ENCODE data around the gene CDKAL1.
"Not testable (repeated sequence)": the region's sequence is repeated elsewhere in the genome, so short reads cannot be mapped to it uniquely, and the experiment has no call there.

The CDKAL1 gene

DNA sequence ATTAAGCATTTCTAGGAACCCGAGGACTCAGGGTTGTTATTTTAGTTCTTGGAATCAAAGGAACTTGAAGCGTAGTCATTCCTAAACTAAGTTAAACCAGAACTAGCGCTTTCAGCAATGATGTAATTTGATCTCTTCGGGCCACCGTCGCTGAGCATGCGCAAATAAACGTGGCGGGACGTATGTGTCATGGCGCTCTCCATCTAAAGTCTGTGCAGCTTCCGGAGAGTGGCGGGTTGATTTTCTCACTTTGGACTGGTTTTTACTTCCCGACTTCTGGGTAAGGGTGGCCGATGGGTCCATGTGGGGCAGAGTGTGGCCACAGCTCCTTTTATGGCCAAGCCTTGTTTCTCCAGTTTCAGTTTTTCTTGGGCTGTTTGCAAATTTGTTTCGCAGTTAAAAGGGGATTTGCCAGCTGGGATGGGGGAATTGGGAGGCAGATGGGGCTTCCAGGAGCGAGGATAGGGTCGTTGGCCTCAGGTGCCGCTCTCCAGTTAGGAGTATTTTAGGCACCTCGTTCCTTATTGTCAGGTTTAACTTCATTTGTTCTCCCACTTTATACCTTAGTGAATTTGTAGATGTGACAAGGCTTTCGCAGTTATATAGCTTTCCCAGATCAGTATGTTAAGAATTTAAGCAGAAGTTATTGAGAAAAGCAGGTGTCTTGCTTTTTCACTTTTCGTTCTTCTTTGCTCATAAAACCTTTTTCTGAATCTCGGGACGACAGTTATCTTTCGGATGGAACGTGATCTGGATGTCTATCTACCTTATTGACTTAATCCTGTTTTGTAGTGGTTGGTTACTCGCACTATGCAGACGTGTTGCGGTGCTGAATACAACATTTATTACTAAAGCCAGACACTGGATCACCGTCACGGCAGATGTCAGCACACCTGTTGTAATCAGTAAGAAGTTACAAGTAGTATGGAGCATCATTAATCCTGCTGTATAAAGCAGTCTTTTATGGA lies at the start of gene CDKAL1:
Gene CDKAL1 (plus strand): TSS at position 163 of the 968 bp plus-strand sequence. CDS start 11,894 bp downstream, outside the sequence.
- DNase-seq, result no peak

DNA sequence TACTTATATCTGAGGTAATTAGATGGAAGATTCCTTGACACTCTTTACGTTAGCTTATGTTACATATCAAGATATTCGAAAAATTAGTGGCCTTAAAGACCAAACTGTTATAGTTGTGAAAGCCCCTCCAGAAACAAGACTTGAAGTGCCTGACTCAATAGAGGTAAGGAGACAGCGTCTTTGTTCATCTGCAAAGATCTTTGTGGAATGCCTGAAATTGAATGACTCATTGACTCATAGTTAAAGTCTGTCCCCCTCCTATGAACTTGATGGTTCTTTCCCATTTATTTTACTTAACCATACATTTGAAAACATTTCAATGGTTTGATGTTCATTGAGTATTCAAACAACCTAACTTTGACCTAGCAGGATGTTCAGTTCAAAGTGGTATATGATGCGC lies 47.6 kb upstream of the CDKAL1 start:
- DNase-seq, result no peak

DNA sequence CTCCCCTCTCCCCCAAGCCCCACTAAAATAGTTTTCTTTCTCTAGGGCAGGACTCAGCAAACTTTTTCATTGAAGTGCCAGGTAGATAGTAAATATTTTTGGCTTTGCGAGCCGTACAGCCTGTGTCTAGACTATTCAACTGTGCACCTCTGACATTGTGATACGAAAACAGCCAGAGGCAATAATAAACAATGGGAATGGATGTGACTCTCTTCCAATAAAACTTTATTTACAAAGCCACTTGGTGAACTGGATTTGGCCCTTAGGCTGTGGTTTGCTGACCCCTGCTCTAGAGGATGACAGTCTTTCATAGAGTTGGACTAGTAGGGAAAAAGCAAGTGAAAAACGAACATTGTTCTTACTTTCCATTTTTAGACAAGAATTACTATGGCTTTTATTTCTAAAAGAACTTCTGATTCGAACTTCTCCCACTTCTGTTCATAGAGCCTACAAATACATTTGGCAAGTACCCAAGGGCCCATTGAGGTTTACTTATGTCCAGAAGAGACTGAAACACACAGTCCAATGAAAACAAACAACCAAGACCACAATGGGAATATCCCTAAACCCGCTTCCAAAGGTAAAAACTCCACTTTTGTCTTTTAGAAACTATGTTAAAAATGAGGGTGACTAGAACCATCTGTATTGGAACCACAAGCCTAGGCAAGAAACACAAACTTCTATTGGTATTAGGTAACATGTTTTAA lies 46.4 kb upstream of the CDKAL1 start:
- no peak for DNase-seq

DNA sequence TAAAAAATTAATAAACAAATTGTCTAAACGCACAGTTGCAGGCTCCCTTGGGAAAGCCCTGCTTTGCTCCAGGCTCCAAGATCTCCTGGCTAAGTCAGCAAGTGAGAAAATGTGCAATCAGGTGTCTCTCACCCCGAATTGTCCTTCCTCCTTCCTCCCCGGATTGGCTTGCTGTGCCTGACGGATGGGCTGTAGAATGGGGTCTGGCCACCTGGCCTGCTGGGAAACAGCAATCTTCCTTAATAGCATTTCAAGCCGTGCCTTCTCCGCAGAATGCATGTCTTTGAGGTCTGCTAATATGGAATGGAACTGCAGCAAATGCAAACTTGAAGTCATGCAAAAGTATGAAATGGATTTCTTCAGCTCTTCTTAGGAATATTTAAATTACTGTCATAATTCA lies 43.7 kb upstream of the CDKAL1 start:
- DNase-seq, result no peak

DNA sequence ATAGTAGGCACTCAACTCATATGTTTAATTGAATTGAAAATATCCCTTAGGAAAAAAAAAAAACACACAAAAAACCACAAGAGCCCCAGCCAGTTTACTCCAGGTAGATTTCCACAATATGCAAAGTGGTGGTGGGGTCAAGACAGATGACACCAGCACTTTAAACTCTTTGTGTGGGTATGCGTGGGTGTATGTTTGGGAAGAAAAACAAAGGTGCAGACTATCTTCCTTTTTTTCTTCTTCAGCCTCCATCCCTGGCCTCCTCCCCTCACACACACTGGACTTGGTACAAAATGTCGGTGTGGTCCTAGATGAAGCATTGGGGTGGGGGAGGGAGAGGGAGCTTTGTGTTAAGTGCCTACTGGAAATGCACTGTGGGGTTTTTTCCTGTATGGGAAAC lies 42.2 kb upstream of the CDKAL1 start:
- no peak for DNase-seq

DNA sequence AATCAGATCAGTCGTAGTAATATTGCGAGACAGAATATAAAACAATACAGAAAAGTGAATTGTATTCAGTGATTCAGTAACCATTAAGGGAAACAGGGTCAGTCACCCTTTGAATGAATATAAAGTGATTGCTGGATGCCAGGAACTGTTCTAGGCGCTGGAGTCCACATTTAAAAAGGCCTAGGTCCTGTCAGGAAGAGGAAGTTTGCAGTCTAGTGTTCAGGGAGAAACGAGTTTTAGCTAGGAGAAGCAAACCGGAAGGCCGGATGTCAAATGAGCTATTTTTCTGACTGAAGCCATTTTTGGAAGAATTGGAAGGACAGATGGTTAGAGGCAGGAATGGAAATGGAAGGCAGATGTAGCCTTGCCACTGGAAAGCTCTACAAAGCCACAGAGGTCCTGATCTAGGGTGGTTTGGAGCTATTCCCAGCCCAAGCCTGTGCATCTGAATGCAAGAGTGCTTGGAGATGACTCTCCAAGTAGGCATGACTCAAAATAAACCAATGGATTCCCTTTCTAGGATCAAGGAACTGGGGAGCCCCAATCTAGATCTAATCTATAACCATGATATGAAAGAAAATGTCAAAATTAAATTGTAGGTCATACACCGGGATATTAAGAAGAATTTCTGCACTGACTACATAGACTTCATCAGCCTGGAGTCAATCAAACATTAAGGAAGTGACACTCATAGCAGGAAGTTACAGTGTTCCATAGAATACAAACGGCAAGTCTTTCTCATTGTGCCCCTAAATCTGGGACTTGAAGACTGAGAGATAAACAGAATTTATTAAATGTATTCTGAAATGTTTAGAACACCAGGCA lies 36.8 kb upstream of the CDKAL1 start:
- DNase-seq, result no peak

DNA sequence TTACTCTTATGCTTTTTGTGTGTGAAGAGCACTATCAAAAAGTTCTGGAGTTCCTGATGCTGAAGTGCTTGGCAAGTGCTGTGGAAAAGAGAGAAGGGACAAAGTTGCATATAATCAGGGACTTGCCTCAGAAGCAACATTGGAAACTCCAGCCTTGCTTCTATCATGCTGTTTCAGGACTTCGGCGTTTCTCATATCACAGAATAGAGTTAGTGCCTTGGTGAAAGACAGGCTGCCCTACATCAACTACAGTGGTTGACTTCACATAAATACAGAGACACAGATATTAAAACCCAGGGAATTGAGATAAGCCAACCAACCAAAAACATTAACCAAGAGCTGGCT lies 36.2 kb upstream of the CDKAL1 start:
- no peak for DNase-seq

DNA sequence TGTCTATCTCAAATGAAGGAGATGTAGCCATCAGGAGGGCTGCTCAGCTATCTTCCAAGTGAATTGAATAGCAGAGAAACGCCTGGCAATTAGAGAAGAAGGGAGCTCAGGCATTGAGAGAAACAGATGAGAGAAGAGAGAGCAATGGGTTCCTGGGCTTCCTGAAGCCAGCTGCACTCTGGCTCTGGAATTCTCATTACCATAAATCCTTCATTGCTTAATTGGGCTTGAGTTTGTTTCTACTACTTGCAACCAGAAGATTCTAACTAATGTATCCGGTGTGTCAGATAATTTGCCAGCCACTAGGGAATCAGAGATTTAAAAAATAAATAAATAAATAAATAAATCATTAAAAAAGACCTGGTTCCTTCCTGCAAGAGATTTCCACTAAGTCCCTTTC lies 25.0 kb upstream of the CDKAL1 start:
- no peak for DNase-seq

DNA sequence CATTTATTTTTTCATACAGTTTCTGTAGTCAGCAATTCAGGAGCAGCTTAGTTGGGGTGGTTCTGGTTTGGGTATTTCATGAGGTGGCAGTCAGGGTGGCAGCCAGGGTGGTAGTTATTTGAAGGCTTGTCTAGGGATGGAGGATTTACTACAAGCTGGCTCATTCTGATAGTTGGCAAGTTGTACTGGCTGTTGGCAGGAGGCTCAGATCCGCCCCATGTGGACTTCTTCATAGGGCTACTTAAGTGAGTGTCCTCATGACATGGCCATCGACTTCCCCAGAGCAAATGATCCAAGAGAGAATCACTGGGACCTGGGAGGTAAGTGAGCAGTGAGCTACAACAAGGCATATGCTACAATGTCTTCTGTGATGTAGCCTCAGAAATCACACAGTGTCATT lies 22.4 kb upstream of the CDKAL1 start:
- no peak for DNase-seq

DNA sequence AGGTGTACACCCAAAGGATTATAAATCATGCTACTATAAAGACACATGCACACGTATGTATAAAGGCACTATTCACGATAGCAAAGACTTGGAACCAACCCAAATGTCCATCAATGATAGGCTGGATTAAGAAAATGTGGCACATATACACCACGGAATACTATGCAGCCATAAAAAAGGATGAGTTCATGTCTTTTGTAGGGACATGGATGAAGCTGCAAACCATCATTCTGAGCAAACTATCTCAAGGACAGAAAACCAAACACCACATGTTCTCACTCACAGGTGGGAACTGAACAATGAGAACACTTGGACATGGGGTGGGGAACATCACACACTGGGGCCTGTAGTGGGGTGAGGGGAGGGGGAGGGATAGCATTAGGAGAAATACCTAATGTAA lies 9.0 kb upstream of the CDKAL1 start:
- DNase-seq, result not testable (repeated sequence)

DNA sequence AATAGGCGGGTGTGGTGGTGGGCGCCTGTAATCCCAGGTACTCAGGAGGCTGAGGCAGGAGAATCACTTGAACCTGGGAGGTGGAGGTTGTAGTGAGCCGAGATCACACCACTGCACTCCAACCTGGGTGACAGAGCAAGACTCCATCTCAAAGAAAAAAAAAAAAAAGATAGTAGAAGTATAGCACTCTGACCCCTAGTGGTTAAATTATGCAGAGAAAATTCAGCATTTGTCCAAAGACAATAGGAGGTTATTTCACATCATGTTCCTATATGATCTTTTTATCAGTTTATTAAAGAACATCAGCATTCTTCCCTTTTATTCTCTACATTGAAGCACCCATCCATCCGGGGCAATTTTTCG lies 5.2 kb upstream of the CDKAL1 start:
- DNase-seq, result not testable (repeated sequence)

DNA sequence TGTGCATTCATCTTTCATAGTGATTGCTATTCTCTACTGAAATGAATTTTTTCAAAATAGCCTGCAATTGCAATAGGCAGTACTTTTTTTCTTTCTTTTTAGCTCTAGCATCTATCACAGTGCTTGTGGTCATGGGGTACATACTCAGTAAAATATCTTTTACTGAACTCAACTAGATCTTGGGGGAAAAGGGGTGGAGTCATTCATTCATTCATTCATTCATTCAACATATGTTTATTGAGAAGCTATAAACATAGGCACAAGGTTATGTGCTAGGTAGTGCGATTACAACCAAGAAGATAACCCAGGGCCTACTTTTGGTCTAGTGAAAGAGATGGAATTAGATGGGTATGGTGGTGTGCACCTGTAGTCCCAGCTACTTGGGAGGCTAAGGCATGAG lies 1.4 kb upstream of the CDKAL1 start:
- no peak for DNase-seq

DNA sequence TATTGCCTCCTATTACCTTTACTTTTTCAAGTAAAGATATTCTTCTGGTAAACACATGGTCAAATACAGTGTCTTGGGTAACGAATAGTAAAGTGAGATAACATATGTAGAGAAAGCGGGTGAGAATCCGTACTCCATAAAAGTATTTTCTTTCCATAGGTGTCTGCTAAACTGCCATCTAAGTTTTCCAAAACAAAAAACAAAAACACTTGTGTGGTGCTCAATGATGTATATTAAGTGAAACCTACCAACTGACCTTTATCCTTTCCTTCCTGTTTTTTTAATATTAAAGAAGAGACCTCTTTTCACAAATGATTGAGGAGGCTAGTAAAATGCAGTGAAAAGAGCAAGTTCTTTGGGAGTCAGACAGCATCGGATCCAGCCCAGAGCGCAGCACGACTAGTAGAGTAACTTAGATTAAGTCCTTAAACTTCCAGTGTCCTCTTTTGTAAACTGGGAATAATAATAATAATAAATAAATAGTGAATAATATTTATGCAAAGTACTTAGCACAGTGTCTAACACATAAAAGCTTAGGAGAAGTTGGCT lies 437 bp upstream of the CDKAL1 start:
- no peak for DNase-seq

DNA sequence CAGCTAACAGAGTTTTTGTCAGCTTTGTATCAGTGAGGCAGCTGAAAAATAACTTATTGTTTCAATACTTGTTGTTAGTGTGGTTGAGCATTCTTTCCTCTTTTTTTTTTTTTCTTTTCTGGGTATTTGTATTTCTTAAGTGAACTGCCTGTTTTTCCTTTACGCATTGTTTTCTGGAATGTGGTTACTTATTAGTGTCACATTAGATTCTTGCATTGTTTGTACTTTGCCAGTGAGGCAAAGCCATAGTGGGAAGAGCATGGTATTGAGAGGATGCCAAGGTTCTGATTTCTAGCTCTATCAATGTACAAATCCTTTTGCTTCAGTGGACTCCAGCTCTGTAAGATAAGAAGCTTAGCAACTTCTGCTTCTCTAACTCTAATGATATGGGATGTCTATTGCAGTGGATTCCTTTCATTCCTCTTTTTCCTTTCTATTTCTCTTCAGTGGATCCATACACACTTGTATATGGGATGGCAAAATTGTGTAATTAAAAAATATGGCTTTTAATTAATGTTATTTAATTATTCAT lies 3.9 kb downstream of the CDKAL1 start:
- no peak for DNase-seq

DNA sequence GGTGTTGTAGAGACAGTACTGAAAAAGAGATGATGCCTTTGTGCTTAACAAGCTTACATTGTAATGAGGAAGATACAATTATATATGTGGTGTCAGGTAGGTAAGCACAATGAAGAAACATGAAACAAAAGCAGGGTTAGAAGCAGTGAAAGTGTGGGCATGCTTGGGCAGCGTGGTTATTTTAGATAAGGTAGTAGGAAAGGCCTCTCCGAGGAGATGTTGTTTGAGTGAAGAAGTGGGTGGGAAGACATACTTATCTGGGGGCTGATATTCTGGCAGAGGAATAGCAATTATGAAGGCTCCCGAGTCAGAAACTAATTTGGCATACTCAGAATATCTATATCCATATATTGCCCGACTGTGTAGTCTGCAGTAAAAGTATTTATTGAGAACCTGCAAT lies 4.7 kb downstream of the CDKAL1 start:
- no peak for DNase-seq

DNA sequence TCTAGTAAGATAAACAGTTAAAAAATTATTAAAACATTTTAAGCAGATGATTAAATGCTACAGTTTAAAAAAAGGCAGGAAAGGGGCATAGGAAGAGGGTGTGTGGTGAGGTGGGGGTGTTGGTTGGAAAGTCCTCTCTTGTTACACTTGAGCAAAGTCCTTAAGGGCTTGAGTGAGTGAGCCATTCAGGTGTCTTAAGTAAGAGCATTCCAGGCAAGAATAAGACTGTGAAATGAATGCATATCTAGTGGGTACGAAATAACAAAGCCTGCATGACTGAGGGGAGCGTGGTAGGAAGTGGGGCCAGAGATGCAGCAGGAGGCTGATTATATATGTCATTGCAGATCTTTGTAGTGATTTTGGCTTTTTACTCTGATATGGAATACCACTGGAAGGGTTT lies 5.1 kb downstream of the CDKAL1 start:
- DNase-seq, result no peak

DNA sequence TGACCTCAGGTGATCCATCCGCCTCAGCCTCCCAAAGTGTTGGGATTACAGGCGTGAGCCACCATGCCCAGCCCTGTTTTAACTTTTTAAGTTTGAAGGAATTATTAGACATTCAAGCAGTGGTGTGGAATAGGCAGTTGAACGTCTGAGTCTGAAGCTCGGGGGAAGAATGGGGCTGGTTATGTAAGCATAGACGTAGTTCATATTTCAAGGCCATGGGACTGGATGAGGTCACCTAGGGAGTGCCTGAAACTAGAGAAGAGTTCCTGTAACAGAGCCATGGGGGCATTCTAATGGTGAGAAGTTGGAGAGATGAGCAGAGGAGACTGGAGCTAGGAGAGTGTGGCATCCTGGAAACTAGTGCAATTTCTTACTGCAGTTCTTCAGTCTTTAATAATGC lies 6.4 kb downstream of the CDKAL1 start:
- no peak for DNase-seq

DNA sequence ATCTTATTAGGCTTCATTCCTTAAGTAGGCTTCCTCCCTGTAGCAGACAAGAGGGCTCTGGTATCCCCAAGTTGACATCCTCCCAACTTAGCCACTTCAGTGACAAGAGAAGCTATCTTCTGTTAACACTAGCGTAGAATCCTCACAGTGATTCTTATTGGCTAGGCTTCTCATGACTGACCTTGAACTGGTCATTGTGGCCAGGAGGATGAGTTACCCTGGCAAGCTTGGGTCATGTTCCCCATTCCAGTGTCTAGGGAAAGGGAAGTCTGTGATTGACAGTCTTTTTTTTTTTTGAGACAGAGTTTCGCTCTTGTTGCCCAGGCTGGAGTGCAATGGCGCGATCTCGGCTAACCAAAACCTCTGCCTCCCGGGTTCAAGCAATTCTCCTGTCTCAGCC lies 7.1 kb downstream of the CDKAL1 start:
- no peak for DNase-seq

DNA sequence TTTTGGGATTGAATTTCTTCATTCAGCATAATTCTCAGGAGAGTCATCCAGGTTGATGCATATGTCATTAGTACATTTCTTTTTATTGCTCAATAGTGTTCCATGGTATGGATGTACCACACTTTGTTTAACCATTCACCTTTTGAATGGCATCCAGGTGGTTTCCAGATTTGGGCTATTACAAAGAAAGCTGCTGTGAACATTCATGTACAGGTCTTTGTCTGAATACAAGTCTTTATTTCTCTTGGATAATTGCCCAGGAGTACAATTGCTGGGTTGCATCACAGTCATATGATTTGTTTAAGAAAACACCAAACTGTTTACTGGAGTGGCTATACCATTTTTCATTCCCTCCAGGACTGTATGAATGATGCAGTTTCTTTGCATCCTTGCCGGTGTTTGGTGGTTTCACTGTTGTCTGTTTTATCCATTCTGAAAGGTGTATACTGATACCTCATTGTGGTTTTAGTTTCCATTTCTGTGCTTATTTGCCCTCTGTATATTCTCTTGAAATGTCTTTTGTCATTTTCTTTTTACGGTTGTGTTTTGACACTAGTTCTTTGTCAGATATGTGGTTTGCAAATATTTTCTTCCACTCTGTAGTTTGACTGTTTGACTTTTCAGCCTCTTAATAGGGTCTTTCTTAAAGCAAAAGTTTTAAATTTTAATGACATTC lies 8.8 kb downstream of the CDKAL1 start:
- DNase-seq, result no peak

DNA sequence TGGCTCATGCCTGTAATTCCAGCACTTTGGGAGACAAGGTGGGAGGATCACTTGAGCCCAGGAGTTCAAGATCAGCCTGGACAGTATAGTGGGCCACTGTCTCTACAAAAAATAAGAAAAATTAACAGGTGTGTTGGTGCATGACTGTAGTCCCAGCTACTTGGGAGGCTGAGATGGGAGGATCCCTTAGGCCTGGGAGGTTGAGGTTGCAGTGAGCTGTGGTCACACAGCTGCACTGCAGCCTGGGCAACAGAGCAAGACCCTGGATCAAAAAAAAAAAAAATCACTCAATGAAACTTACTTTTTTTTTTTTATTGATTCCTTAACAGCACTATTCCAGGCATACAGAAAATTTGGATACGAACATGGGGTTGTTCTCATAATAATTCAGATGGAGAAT lies 14.0 kb downstream of the CDKAL1 start:
- DNase-seq, result no peak

DNA sequence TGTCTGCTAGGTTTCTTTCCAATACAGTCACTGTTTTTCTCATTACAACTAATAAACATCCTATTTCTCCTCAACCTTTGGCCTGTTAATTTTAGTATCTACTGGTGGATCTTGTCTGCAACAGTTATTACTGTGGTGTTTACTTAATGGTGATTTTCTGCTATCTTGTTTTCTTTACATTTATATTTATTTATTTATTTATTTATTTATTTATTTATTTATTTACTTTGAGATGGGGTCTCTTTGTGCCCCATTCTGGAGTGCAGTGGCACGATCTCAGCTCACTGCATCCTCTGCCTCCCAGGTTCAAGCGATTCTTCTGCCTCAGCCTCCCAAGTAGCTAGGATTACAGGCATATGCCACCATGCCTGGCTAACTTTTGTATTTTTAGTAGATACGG lies 15.1 kb downstream of the CDKAL1 start:
- not testable (repeated sequence) for DNase-seq

DNA sequence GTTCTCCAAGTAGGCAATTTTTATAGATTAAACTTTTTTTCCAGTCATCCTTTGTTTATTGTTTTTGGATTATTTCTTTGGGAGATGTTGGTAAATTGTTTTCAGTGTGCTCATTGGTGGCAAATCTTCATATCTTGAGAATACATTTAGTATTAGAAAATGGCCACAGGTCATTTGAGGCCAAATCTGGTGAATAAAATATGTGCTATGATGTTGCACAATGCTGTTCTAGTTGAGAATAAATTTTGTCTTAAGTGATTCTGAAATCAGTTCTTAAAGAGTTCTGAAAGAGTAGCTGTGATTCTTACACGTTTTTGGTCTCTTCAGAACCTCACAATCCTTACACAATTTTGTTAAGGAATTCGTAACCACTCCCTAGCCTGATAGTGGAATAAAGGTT lies 20.1 kb downstream of the CDKAL1 start:
- no peak for DNase-seq

All from 8988T (cell line).